ENCODE results near the gene AMPD2. TPM values are rescaled to one million over a fixed set of nuclear protein-coding genes. Genes with fewer than 3 reads are reported as not detected.

Gene AMPD2
- total RNA-seq, 4 donors from 2014 or later: 23.7 to 38.8 (median 33.2) TPM

DNA sequence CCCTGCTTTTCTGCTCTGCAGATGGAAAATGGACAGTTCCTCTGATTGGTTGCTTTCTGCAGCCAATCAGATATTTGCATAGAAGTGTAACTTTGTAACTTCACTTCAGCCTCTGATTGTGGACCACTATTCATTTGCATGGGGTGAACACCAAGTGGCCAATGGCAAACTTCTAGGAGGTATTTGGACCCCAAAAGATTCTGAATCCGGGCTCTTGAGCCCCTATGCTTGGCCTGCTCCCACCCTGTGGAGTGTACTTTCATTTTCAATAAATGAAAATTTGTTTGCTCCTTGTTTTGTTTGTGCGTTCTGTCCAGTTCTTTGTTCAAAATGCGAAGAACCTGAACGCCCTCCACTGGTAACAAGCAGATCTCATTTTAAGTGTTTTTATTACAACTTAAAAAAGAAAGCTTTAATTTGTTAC, 29.9 kb downstream of the AMPD2 start:
- H3K4me1 ChIP-seq: peaks cover 2 to 3% (median 2%) of the 10 kb centered on the region in 4 donors
- peak overlapping the region in 3 of 4 donors; percentile 15 to 36 (median 33) for H3K4me3 ChIP-seq
- no peaks in the 10 kb centered on the region for H3K27me3 ChIP-seq
- H3K27ac ChIP-seq (replicated peaks in 1 of 4): no peak overlapping the region
- H3K9me3 ChIP-seq: no peaks in the 10 kb centered on the region
- intact Hi-C loops (cut with DNase I): no loop called here
- peak; percentile 39 for DNase-seq (ENCODE audit: extremely low spot score)
- WGBS: 59% methylated on average over 4 of the region's 4 CpGs
- H3K36me3 ChIP-seq: no peaks in the 10 kb centered on the region
- no peak for TF ChIP-seq POLR2AphosphoS5 (IDR thresholded peaks at IDR 0.05)
- TF ChIP-seq, protein P1, sequence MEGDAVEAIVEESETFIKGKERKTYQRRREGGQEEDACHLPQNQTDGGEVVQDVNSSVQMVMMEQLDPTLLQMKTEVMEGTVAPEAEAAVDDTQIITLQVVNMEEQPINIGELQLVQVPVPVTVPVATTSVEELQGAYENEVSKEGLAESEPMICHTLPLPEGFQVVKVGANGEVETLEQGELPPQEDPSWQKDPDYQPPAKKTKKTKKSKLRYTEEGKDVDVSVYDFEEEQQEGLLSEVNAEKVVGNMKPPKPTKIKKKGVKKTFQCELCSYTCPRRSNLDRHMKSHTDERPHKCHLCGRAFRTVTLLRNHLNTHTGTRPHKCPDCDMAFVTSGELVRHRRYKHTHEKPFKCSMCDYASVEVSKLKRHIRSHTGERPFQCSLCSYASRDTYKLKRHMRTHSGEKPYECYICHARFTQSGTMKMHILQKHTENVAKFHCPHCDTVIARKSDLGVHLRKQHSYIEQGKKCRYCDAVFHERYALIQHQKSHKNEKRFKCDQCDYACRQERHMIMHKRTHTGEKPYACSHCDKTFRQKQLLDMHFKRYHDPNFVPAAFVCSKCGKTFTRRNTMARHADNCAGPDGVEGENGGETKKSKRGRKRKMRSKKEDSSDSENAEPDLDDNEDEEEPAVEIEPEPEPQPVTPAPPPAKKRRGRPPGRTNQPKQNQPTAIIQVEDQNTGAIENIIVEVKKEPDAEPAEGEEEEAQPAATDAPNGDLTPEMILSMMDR (IDR thresholded peaks at IDR 0.05): peak; percentile 14 to 23 (median 18)

DNA sequence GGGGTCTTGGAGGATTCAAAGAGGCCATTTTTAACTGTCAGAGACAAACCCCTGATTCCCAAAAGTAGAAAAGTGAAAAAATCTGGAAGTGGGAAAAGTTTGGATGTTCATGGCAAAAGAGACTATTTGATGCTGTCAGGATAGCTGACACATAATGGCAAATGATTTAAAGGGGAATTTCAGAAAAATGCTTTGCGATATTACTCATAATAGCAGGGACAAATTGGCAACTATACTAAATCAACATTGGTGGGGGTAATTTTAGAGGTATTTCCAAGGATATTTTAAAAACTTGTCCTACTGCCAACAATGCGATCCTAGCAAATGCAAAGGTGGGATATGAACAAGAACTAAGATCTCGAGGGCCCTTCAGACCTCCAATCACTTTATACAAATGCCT, 31.0 kb downstream of the AMPD2 start:
- no peak for DNase-seq (ENCODE audit: extremely low spot score)
- 81% methylated on average over 3 of the region's 3 CpGs for WGBS
- intact Hi-C loops (cut with DNase I): loop anchor here (10.0 kb wide), 1 partner anchor 264 kb away; the partner anchor contains the start of gene CSF1

DNA sequence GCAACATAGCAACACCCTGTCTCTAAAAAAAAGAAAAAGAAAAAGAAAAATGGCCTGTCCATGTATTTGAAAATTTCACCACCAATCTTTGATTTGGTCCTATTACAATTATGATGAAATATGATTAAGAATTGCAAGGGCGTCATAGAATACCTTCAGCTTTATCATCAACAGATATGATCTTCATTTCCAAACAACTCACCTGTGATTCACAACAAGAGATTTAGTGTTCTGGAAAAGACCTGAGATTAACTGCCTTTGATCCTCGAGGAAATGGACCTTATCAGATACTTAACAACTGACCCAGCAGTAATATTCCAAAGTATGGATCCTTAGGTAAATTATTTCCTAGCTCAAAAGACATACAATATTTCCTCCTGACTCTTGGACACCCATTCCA, 32.8 kb downstream of the AMPD2 start:
- no peaks in the 10 kb centered on the region for H3K27me3 ChIP-seq
- H3K27ac ChIP-seq (replicated peaks in 1 of 4): no peak overlapping the region
- no peaks in the 10 kb centered on the region for H3K9me3 ChIP-seq
- 92% methylated on average over 2 of the region's 2 CpGs for WGBS
- no peak overlapping the region for H3K4me3 ChIP-seq
- H3K4me1 ChIP-seq: peaks cover 17 to 27% (median 23%) of the 10 kb centered on the region in 4 donors
- H3K36me3 ChIP-seq: peaks cover 0 to 3% (median 0%) of the 10 kb centered on the region in 4 donors
- TF ChIP-seq, protein P1 (IDR thresholded peaks at IDR 0.05): no peak
- no peak for TF ChIP-seq POLR2A (IDR thresholded peaks at IDR 0.05; ENCODE audit: low read depth)
- no peak for TF ChIP-seq POLR2AphosphoS5 (IDR thresholded peaks at IDR 0.05)
- DNase-seq (ENCODE audit: extremely low spot score): no peak
- intact Hi-C loops (cut with DNase I): loop anchor here (10.0 kb wide), 1 partner anchor 262 kb away; the partner anchor contains the start of gene CSF1

More for the DNA sequence above, 31.0 kb downstream of the AMPD2 start:
- H3K4me3 ChIP-seq: no peak overlapping the region
- no peaks in the 10 kb centered on the region for H3K9me3 ChIP-seq
- peaks cover 13 to 14% (median 13%) of the 10 kb centered on the region in 4 donors for H3K4me1 ChIP-seq
- H3K27me3 ChIP-seq: no peaks in the 10 kb centered on the region
- TF ChIP-seq POLR2AphosphoS5 (IDR thresholded peaks at IDR 0.05) (no peak), POLR2A (IDR thresholded peaks at IDR 0.05; ENCODE audit: low read depth) (no peak), EP300 (IDR thresholded peaks at IDR 0.05) (no peak)
- TF ChIP-seq, protein P1 (IDR thresholded peaks at IDR 0.05): no peak
- H3K36me3 ChIP-seq: no peaks in the 10 kb centered on the region
- no peak overlapping the region for H3K27ac ChIP-seq (replicated peaks in 1 of 4)

DNA sequence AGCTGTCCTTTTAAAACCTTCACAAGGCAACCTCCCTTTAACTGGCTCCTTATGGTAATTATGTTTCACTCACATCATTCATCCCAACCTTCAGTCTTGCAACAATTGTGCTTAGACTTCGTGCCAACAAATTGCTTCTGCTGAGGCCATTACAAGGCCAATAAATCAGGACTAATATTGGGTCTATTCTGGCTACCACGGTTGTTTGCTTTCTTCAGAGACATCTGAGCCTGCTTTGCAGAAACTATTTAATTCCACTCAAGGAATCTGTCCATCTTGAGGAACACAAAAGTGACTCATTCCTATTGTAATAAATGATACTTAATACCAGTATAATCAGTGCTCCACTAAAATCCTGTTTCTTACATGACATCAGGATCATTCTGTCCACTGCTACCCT, 33.7 kb downstream of the AMPD2 start:
- peaks cover 17 to 28% (median 23%) of the 10 kb centered on the region in 4 donors for H3K4me1 ChIP-seq
- H3K27me3 ChIP-seq: no peaks in the 10 kb centered on the region
- WGBS: 76% methylated on average over 2 of the region's 2 CpGs
- DNase-seq (ENCODE audit: extremely low spot score): peak; percentile 10
- no peak for TF ChIP-seq POLR2A (IDR thresholded peaks at IDR 0.05; ENCODE audit: low read depth)
- H3K36me3 ChIP-seq: peaks cover 0 to 10% (median 4%) of the 10 kb centered on the region in 4 donors
- H3K27ac ChIP-seq (replicated peaks in 1 of 4): no peak overlapping the region
- H3K9me3 ChIP-seq: no peaks in the 10 kb centered on the region
- intact Hi-C loops (cut with DNase I): loop anchor here (10.0 kb wide), 1 partner anchor 261 kb away; the partner anchor contains the start of gene CSF1
- H3K4me3 ChIP-seq: no peak overlapping the region

DNA sequence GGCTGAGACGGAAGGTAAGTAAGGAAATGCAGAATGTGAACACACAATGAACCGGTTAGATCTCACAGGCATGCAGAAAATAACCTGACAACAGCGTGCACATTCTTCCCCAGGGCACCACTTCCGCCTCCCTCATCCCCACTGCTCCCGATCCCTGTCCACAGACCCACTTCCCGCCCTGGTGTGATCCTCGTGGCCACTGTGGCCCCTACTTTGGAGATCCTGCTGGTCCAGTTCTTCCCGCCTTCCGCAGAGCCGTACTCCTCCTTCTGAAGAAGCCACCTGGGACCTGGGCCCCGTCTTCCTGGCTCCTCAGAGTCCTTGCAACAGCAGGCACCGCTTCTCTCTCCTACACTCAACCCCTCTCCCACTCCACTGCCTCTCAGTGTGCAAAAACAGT, 34.9 kb downstream of the AMPD2 start:
- Histone ChIP-seq H3K4me1 (peaks cover 17 to 28% (median 23%) of the 10 kb centered on the region in 4 donors), H3K36me3 (peaks cover 0 to 22% (median 10%) of the 10 kb centered on the region in 4 donors), H3K4me3 (no peak overlapping the region), H3K27ac (replicated peaks in 1 of 4) (peak overlapping the region; percentile 84 to 93 (median 88)), H3K9me3 (no peaks in the 10 kb centered on the region), H3K27me3 (no peaks in the 10 kb centered on the region)
- WGBS: 92% methylated on average over 12 of the region's 12 CpGs
- TF ChIP-seq POLR2A (IDR thresholded peaks at IDR 0.05; ENCODE audit: low read depth) (no peak), EP300 (IDR thresholded peaks at IDR 0.05) (no peak), POLR2AphosphoS5 (IDR thresholded peaks at IDR 0.05) (no peak)
- TF ChIP-seq, protein P1 (IDR thresholded peaks at IDR 0.05): no peak
- intact Hi-C loops (cut with DNase I): loop anchor here (10.0 kb wide), 1 partner anchor 260 kb away; the partner anchor contains the start of gene CSF1
- peak; percentile 24 for DNase-seq (ENCODE audit: extremely low spot score)
